ENCODE measurements around the gene TPBGL. TPM values are rescaled to one million over a fixed set of nuclear protein-coding genes. Genes with fewer than 3 reads are reported as not detected.

The TPBGL gene, protein sequence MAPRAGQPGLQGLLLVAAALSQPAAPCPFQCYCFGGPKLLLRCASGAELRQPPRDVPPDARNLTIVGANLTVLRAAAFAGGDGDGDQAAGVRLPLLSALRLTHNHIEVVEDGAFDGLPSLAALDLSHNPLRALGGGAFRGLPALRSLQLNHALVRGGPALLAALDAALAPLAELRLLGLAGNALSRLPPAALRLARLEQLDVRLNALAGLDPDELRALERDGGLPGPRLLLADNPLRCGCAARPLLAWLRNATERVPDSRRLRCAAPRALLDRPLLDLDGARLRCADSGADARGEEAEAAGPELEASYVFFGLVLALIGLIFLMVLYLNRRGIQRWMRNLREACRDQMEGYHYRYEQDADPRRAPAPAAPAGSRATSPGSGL
- total RNA-seq (2022; extraction: Qiagen RNA extraction; ENCODE audit: low read depth), result 0.21 to 0.35 TPM (median 0.24 TPM) in 5 replicates

DNA sequence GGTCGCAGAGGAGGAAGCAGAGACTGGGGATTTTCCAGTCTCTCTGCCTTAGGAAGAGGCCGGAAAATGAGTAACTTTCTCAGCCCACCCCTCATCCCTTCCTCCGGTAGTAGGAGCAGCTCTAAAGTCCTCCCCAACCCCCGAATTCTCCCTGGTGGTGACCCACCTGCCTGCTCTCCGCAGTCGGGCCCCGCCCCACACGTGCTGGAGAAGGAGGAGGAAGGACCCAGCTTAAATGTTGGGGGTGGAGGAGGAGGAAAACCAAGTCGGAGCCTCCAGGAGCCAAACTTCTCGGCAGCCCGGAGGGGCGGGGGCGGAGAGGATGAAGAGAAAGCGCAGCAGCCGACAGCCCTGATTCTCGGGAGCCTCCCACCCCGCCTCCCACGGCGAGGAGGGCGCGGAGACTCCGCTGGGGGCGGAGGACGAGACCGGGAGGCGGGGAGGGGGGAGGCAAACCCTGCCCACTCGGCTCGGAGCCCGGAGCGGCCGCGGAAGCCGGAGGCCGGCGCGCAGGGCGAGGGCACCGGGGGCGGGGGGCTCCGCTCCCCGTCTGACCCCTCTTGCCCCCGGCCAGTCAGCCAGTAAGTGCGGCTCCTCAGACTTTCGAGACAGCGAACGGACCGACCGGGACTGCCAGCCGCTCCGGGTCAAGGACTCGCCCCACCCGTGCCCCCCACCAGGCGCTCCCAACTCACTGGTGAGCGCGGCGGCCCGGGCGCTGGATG, at the start of gene TPBGL:
Gene TPBGL (plus strand): TSS at position 464 of the 725 bp plus-strand sequence. CDS start 276 bp downstream, outside the sequence.

Other genes with a start within 250 kb of the TPBGL start
- 0.01 TPM in 2 of 5 replicates, not detected in the others for gene OR2AT4, start 143.9 kb upstream of the TPBGL start, total RNA-seq (2022; extraction: Qiagen RNA extraction; ENCODE audit: low read depth)
- gene SLCO2B1, start 89.7 kb upstream of the TPBGL start, total RNA-seq (2022; extraction: Qiagen RNA extraction; ENCODE audit: low read depth), result 3.2 to 6.3 TPM (median 4.2 TPM) in 5 replicates
- gene ARRB1, start 110.9 kb downstream of the TPBGL start, total RNA-seq (2022; extraction: Qiagen RNA extraction; ENCODE audit: low read depth), result 3.0 to 4.3 TPM (median 3.6 TPM) in 5 replicates
- gene RPS3, start 158.7 kb downstream of the TPBGL start, total RNA-seq (2022; extraction: Qiagen RNA extraction; ENCODE audit: low read depth), result 3,096 to 4,513 TPM (median 3,294 TPM) in 5 replicates
- 0.57 to 1.4 TPM (median 1.2 TPM) in 5 replicates for gene KLHL35, start 192.4 kb downstream of the TPBGL start, total RNA-seq (2022; extraction: Qiagen RNA extraction; ENCODE audit: low read depth)